Measurements from ENCODE around the gene GABRA4. TPM values are rescaled to one million over a fixed set of nuclear protein-coding genes. Genes with fewer than 3 reads are reported as not detected.

Gene GABRA4
- total RNA-seq, 4 donors from 2014 or later = 0.16 TPM; not detected in 3

DNA sequence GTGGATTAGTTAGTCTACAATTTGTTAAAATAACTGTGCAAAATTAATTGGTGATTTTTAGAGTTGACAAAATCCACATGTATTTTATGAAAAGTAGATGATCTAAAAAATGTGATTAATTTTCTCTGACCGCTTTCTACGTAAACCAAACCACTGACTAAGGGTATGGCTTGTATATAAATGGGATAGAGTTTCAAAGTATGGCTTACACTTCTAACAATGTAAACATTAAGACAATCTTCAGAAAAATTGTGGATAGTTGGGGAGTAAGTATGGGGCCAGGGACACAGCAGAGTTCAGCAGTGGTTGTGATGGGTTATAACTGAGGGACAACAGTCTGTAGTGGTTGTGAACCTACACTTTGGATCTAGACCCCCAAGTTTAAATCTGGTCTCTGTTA, 39.8 kb downstream of the GABRA4 start:
- H3K4me1 ChIP-seq = no peaks in the 10 kb centered on the region
- H3K36me3 ChIP-seq = no peaks in the 10 kb centered on the region
- in situ Hi-C loops (cut with MboI; ENCODE audit: low pct_ligation_motif_present in 1 of 4, low pct_unique_long_range_greater_than_20kb in 1 of 4, low sequenced_read_pairs in 3 of 4) (no loop called here), intact Hi-C loops (cut with DNase I; ENCODE audit: low total_unique reads) (no loop called here)
- no peak for DNase-seq
- no peak for TF ChIP-seq EP300 (IDR thresholded peaks at IDR 0.05; ENCODE audit: low read depth)
- TF ChIP-seq POLR2AphosphoS5 (IDR thresholded peaks at IDR 0.05) = no peak
- TF ChIP-seq POLR2A (IDR thresholded peaks at IDR 0.05) = no peak
- no peak overlapping the region for H3K4me3 ChIP-seq
- 85 to 88% methylated on average over 2 of the region's 2 CpGs for WGBS, 2 donors (ENCODE audit: low coverage in 1 of 2)
- H3K27ac ChIP-seq = no peak overlapping the region
- H3K27me3 ChIP-seq = no peaks in the 10 kb centered on the region
- H3K9me3 ChIP-seq = no peaks in the 10 kb centered on the region

DNA sequence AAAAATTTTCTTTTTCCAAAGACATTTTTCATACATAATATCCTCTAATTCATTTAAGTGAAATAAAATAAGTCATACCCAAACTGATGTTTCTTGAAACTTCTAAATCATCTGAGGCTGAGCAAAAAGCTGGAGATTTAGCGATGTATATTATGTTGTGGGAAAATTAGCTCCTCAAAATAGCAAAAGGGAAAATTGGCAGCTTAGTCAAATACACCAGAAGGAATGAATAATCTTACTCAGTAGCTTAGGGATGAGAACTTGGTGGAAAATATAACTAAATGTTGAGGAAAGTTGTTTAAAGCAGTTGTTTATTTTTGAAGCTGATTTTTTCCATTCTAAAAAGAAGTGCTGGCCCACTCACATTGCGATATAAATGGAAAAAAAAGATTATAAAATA, 40.9 kb downstream of the GABRA4 start:
- Histone ChIP-seq H3K27me3 (no peaks in the 10 kb centered on the region), H3K4me3 (no peak overlapping the region), H3K4me1 (no peaks in the 10 kb centered on the region), H3K36me3 (no peaks in the 10 kb centered on the region), H3K27ac (no peak overlapping the region), H3K9me3 (no peaks in the 10 kb centered on the region)
- no peak for TF ChIP-seq EP300 (IDR thresholded peaks at IDR 0.05; ENCODE audit: low read depth)
- intact Hi-C loops (cut with DNase I; ENCODE audit: low total_unique reads) (no loop called here), in situ Hi-C loops (cut with MboI; ENCODE audit: low pct_ligation_motif_present in 1 of 4, low pct_unique_long_range_greater_than_20kb in 1 of 4, low sequenced_read_pairs in 3 of 4) (no loop called here)
- 70 to 76% methylated on average over 2 of the region's 2 CpGs for WGBS, 2 donors (ENCODE audit: low coverage in 1 of 2)
- no peak for DNase-seq

DNA sequence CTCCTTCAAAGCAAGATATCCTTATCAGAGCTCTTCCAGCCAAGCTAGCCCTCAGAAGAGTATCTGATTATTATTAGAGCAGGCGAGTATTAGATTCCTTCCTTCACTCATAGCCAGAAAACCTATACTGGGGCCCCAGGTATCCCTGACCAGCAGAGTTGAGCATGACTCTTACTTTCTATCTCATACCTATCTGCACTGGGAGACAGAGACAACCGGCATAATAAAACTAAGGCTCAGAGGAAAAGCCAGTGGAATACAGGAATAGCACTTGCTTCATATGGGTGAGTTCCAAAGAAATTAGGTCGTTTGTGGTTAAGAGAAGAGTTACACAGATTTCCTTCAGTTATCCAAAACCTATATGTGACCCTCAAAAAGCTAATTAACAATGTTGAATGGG, 42.6 kb downstream of the GABRA4 start:
- Histone ChIP-seq H3K9me3 (no peaks in the 10 kb centered on the region), H3K4me1 (no peaks in the 10 kb centered on the region)
- 75 to 85% methylated on average over 2 to 3 of the region's 3 CpGs for WGBS, 2 donors (ENCODE audit: low coverage in 1 of 2)

DNA sequence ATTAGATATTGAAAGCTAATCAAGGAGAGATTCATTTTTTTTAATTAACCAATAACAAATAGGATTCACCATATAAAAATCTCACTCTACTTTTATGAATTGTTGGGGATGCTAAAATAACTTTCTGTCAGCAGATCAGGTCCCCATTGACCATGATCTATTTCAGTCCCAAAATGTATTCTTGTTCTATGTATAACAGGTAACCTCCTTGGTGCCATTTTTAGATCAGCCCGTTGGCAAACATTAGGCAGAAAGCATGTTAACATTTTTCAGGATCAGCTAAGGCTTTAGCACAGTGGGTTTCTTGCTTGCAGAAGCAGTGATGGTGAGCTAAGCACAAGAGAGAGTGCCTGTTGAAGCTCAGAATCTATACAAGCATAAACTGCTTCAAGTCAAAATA, 43.6 kb downstream of the GABRA4 start:
- TF ChIP-seq POLR2A (IDR thresholded peaks at IDR 0.05) (no peak), POLR2AphosphoS5 (IDR thresholded peaks at IDR 0.05) (no peak), EP300 (IDR thresholded peaks at IDR 0.05; ENCODE audit: low read depth) (no peak)
- TF ChIP-seq, protein P1, sequence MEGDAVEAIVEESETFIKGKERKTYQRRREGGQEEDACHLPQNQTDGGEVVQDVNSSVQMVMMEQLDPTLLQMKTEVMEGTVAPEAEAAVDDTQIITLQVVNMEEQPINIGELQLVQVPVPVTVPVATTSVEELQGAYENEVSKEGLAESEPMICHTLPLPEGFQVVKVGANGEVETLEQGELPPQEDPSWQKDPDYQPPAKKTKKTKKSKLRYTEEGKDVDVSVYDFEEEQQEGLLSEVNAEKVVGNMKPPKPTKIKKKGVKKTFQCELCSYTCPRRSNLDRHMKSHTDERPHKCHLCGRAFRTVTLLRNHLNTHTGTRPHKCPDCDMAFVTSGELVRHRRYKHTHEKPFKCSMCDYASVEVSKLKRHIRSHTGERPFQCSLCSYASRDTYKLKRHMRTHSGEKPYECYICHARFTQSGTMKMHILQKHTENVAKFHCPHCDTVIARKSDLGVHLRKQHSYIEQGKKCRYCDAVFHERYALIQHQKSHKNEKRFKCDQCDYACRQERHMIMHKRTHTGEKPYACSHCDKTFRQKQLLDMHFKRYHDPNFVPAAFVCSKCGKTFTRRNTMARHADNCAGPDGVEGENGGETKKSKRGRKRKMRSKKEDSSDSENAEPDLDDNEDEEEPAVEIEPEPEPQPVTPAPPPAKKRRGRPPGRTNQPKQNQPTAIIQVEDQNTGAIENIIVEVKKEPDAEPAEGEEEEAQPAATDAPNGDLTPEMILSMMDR (IDR thresholded peaks at IDR 0.05) = no peak
- no peaks in the 10 kb centered on the region for H3K9me3 ChIP-seq
- H3K4me1 ChIP-seq = no peaks in the 10 kb centered on the region
- H3K27me3 ChIP-seq = no peaks in the 10 kb centered on the region
- H3K27ac ChIP-seq = no peak overlapping the region
- no peak for DNase-seq
- intact Hi-C loops (cut with DNase I; ENCODE audit: low total_unique reads) (no loop called here), in situ Hi-C loops (cut with MboI; ENCODE audit: low pct_ligation_motif_present in 1 of 4, low pct_unique_long_range_greater_than_20kb in 1 of 4, low sequenced_read_pairs in 3 of 4) (no loop called here)
- 61 to 63% methylated on average over 1 of the region's 1 CpG for WGBS, 2 donors (ENCODE audit: low coverage in 1 of 2)
- no peak overlapping the region for H3K4me3 ChIP-seq
- no peaks in the 10 kb centered on the region for H3K36me3 ChIP-seq

More for the DNA sequence above, 42.6 kb downstream of the GABRA4 start:
- intact Hi-C loops (cut with DNase I; ENCODE audit: low total_unique reads) = no loop called here
- Histone ChIP-seq H3K4me3 (no peak overlapping the region), H3K36me3 (no peaks in the 10 kb centered on the region), H3K27me3 (no peaks in the 10 kb centered on the region), H3K27ac (no peak overlapping the region)
- TF ChIP-seq, protein P1 (IDR thresholded peaks at IDR 0.05) = no peak
- TF ChIP-seq EP300 (IDR thresholded peaks at IDR 0.05; ENCODE audit: low read depth) (no peak), POLR2A (IDR thresholded peaks at IDR 0.05) (no peak), POLR2AphosphoS5 (IDR thresholded peaks at IDR 0.05) (no peak)
- DNase-seq = no peak
- in situ Hi-C loops (cut with MboI; ENCODE audit: low pct_ligation_motif_present in 1 of 4, low pct_unique_long_range_greater_than_20kb in 1 of 4, low sequenced_read_pairs in 3 of 4) = no loop called here

DNA sequence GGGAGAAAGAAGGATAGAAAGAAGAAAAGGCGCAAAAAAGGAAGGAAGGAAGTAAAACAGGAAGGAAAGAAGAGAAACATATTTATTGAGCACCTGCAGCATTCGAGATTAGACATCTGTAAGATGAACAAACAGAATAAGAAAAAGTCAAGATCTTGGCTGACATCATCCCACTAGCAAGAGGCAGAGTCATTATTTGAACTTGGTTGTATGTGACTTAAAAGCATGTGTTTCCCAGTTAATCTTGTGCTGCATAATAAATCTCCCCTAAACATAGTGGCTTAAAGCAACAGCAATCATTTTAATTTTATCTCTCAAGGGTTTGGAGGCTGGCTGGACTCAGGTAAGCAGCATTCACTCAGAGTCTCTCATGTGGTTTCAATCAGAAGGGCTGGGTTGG, 45.8 kb downstream of the GABRA4 start:
- no peaks in the 10 kb centered on the region for H3K27me3 ChIP-seq
- intact Hi-C loops (cut with DNase I; ENCODE audit: low total_unique reads) = loop anchor here (1.0 kb wide), 1 partner anchor 43 kb away; no protein-coding TSS in a partner anchor
- no peak overlapping the region for H3K4me3 ChIP-seq
- 40 to 44% methylated on average over 1 to 2 of the region's 2 CpGs for WGBS, 2 donors (ENCODE audit: low coverage in 1 of 2)
- H3K4me1 ChIP-seq = no peaks in the 10 kb centered on the region
- in situ Hi-C loops (cut with MboI; ENCODE audit: low pct_ligation_motif_present in 1 of 4, low pct_unique_long_range_greater_than_20kb in 1 of 4, low sequenced_read_pairs in 3 of 4) = no loop called here
- TF ChIP-seq POLR2AphosphoS5 (IDR thresholded peaks at IDR 0.05) (no peak), POLR2A (IDR thresholded peaks at IDR 0.05) (no peak), EP300 (IDR thresholded peaks at IDR 0.05; ENCODE audit: low read depth) (no peak)
- TF ChIP-seq, protein P1 (IDR thresholded peaks at IDR 0.05) = no peak
- no peak for DNase-seq
- H3K9me3 ChIP-seq = no peaks in the 10 kb centered on the region
- no peak overlapping the region for H3K27ac ChIP-seq
- no peaks in the 10 kb centered on the region for H3K36me3 ChIP-seq

Measured in transverse colon (tissue), 4 donors.